OCI-LY1 (cell line): ENCODE results near the gene PTPN2.

Experiments
- CTCF ChIP-seq: fragments of 200-600 bp; sonication (generic), shearing (Covaris generic); IDR thresholded peaks from 2 replicates; pipeline ENCODE4 v1.5.1; 2017; ENCODE audit warnings: mild to moderate bottlenecking, antibody characterized with exemption, low read length, moderate library complexity, mixed read lengths
- EZH2 ChIP-seq: fragments of 200-600 bp; sonication (generic), shearing (Covaris generic); IDR thresholded peaks from 2 replicates; pipeline ENCODE4 v1.8.0; 2017; ENCODE audit warnings: borderline replicate concordance, mixed run types, mild to moderate bottlenecking, antibody characterized with exemption, low read length, moderate library complexity, mixed read lengths

GRCh38 chr18:12749121-12749520 is 134.9 kb downstream of the PTPN2 start:
- no peak for TF ChIP-seq CTCF
- no peak for TF ChIP-seq EZH2
